IMR-90 (cell line): Measurements from ENCODE around the gene DMP1. TPM values are rescaled to one million over a fixed set of nuclear protein-coding genes. Genes with fewer than 3 reads are reported as not detected.
"Not testable (repeated sequence)": the region's sequence is repeated elsewhere in the genome, so short reads cannot be mapped to it uniquely, and the experiment has no call there.

ENCODE experiments used
- ATAC-seq: fragments of 200-7000 bp; cut with Tn5 transposase; 2 replicates; pipeline ENCODE4 v1.9.1; 2020; ENCODE audit warnings: low read depth, mild to moderate bottlenecking, moderate library complexity
- BruUV-seq: library from RNA; stranded (reverse); fragments of 400-500 nt; replicated peaks from 2 replicates; lab custom pipeline; 2021; lab: Mats Ljungman, UMichigan
- CTCF ChIA-PET: fragments of 300-600 bp; formaldehyde crosslinking; extraction: SDS; loops from one replicate; lab custom pipeline; 2021; ENCODE audit warnings: antibody characterized with exemption; lab: Yijun Ruan, JAX
- POLR2A ChIA-PET: fragments of 300-600 bp; sonication (Branson Sonifier 250); formaldehyde crosslinking; loops from one replicate; lab custom pipeline; 2022; ENCODE audit warnings: antibody characterized with exemption; ENCODE audit not compliant: unreplicated experiment; lab: Charles Lee
- DNase-seq: peaks from one replicate; pipeline ENCODE4 v3.0.0; 2013
- H2AFZ ChIP-seq: replicated peaks from 2 replicates; pipeline ENCODE3; 2013; ENCODE audit warnings: low read length, mild to moderate bottlenecking; ENCODE audit not compliant: poor library complexity
- H2AK5ac ChIP-seq: 2 replicates; pipeline ENCODE4 v1.6.1; 2013; ENCODE audit warnings: low read depth, low read length, inconsistent platforms
- H2AK9ac ChIP-seq: replicated peaks from 2 replicates; pipeline ENCODE3; 2013; ENCODE audit warnings: mild to moderate bottlenecking, low read depth, low read length, moderate library complexity; ENCODE audit not compliant: poor library complexity
- H2BK120ac ChIP-seq: 2 replicates; pipeline ENCODE4 v1.6.1; 2013; ENCODE audit warnings: low read depth, low read length, inconsistent platforms
- H2BK15ac ChIP-seq: 3 replicates; pipeline ENCODE4 v1.6.1; 2013; ENCODE audit warnings: low read depth, low read length, inconsistent platforms
- H2BK20ac ChIP-seq: 2 replicates; pipeline ENCODE4 v1.6.1; 2013; ENCODE audit warnings: low read depth, mild to moderate bottlenecking, inconsistent platforms, low read length, moderate library complexity
- H2BK5ac ChIP-seq: 2 replicates; pipeline ENCODE4 v1.6.1; 2013; ENCODE audit warnings: mild to moderate bottlenecking, low read depth, low read length, inconsistent platforms; ENCODE audit not compliant: poor library complexity, severe bottlenecking
- H3K14ac ChIP-seq: replicated peaks from 2 replicates; pipeline ENCODE4 v1.6.1; 2013; ENCODE audit warnings: low read depth, low read length, inconsistent platforms
- H3K18ac ChIP-seq: 2 replicates; pipeline ENCODE4 v1.6.1; 2013; ENCODE audit warnings: low read depth, low read length, control low read depth
- H3K23ac ChIP-seq: 2 replicates; pipeline ENCODE4 v1.6.1; 2013; ENCODE audit warnings: low read depth, low read length, inconsistent platforms
- H3K27ac ChIP-seq: 2 replicates; pipeline ENCODE4 v1.5.1; 2013; ENCODE audit warnings: mild to moderate bottlenecking, control low read depth, low read length; ENCODE audit not compliant: insufficient read depth
- H3K27me3 ChIP-seq: 2 replicates; pipeline ENCODE4 v1.6.1; 2013; ENCODE audit warnings: low read length; ENCODE audit not compliant: control insufficient read depth, insufficient read depth
- H3K36me3 ChIP-seq: 2 replicates; pipeline ENCODE4 v1.6.1; 2013; ENCODE audit warnings: low read length, mixed read lengths; ENCODE audit not compliant: control insufficient read depth, insufficient read depth
- H3K4ac ChIP-seq: 2 replicates; pipeline ENCODE4 v1.6.1; 2013; ENCODE audit warnings: low read depth, low read length, inconsistent platforms
- H3K4me1 ChIP-seq: 2 replicates; pipeline ENCODE4 v1.6.1; 2013; ENCODE audit warnings: low read length, mixed read lengths; ENCODE audit not compliant: control insufficient read depth, insufficient read depth
- H3K4me2 ChIP-seq: 2 replicates; pipeline ENCODE4 v1.6.1; 2013; ENCODE audit warnings: low read depth, mild to moderate bottlenecking, control low read depth, low read length, moderate library complexity
- H3K4me3 ChIP-seq: 2 replicates; pipeline ENCODE4 v1.5.1; 2013; ENCODE audit warnings: low read depth, mild to moderate bottlenecking, control low read depth, low read length, moderate library complexity; ENCODE audit not compliant: insufficient read depth
- H3K56ac ChIP-seq: 2 replicates; pipeline ENCODE4 v1.6.1; 2013; ENCODE audit warnings: low read length, inconsistent platforms; ENCODE audit not compliant: insufficient read depth; ENCODE audit errors: extremely low read depth
- H3K79me1 ChIP-seq, 2 experiments: 2 replicates each; pipeline ENCODE4 v1.6.1; 2013; ENCODE audit warnings: low read length in 2 of 2, inconsistent platforms in 1 of 2, low read depth in 1 of 2
- H3K9ac ChIP-seq: 2 replicates; pipeline ENCODE4 v1.6.1; 2013; ENCODE audit warnings: low read depth, low read length, control low read depth
- H3K9me1 ChIP-seq: 2 replicates; pipeline ENCODE4 v1.6.1; 2013; ENCODE audit warnings: low read length, inconsistent platforms; ENCODE audit not compliant: insufficient read depth
- H3K9me3 ChIP-seq: 2 replicates; pipeline ENCODE4 v1.6.1; 2013; ENCODE audit warnings: low read length; ENCODE audit not compliant: control insufficient read depth, insufficient read depth
- H4K20me1 ChIP-seq: 2 replicates; pipeline ENCODE4 v1.6.1; 2013; ENCODE audit warnings: low read length, inconsistent platforms; ENCODE audit not compliant: insufficient read depth
- H4K5ac ChIP-seq: 2 replicates; pipeline ENCODE4 v1.6.1; 2013; ENCODE audit warnings: mild to moderate bottlenecking, low read depth, low read length, control low read depth
- H4K8ac ChIP-seq, 2 experiments: 2 replicates each; pipeline ENCODE4 v1.6.1; 2013; ENCODE audit warnings: low read depth in 2 of 2, low read length in 2 of 2, control low read depth in 1 of 2, inconsistent platforms in 1 of 2
- H4K91ac ChIP-seq: 2 replicates; pipeline ENCODE4 v1.6.1; 2013; ENCODE audit warnings: low read depth, low read length, inconsistent platforms; ENCODE audit not compliant: insufficient read depth
- WGBS, 2 experiments: methylation state at CpG; one replicate each; pipeline versions ENCODE4 v1.1.5 to v1.1.7; 2013; ENCODE audit warnings: missing lambda C conversion rate in 2 of 2; ENCODE audit not compliant: insufficient read length in 1 of 2; ENCODE audit errors: extremely low coverage in 2 of 2; 5-methylcytosine and 5-hydroxymethylcytosine counted together
- dilution Hi-C: fragments of 300-500 bp; cut with HindIII; formaldehyde crosslinking; loops from one replicate; pipeline ENCODE4 v1.14.3; 2018; ENCODE audit warnings: low sequenced_read_pairs; ENCODE audit not compliant: unreplicated experiment
- in situ Hi-C: fragments of 300-500 bp; cut with MboI; formaldehyde crosslinking; loops from 3 replicates; pipeline ENCODE4 v1.14.3; 2019; ENCODE audit warnings: low sequenced_read_pairs, inconsistent platforms, mixed read lengths
- intact Hi-C: fragments of 100-400 bp; cut with micrococcal nuclease; formaldehyde crosslinking; loops from 2 replicates; pipeline ENCODE4 v1.10.0; 2022
- polyA plus RNA-seq, 3 experiments: library from polyadenylated mRNA; depleted of rRNA; stranded (reverse); fragments of >200 nt; gene quantifications; 2 replicates each; pipeline ENCODE4 v1.2.3, GENCODE V29; 2012; ENCODE audit warnings: low replicate concordance in 1 of 3
- total RNA-seq: library from RNA; depleted of rRNA; stranded (reverse); fragments of >200 nt; gene quantifications from 2 replicates; pipeline ENCODE4 v1.2.3, GENCODE V29; 2012

Gene DMP1
- total and polyA plus RNA-seq, 2 of the 4 experiments (the other 2 are of a cell fraction), result not detected

- H4K20me1 ChIP-seq, intact Hi-C loops, DNase-seq, H3K18ac ChIP-seq, H3K4me2 ChIP-seq, H4K91ac ChIP-seq, H3K36me3 ChIP-seq, CTCF ChIA-PET, H2AK5ac ChIP-seq, H4K5ac ChIP-seq, in situ Hi-C loops, H3K9ac ChIP-seq, H2BK5ac ChIP-seq, BruUV-seq, H3K9me3 ChIP-seq, H2BK120ac ChIP-seq, H3K56ac ChIP-seq, POLR2A ChIA-PET, H3K4me3 ChIP-seq, dilution Hi-C loops, H3K4ac ChIP-seq, H3K23ac ChIP-seq, H3K27ac ChIP-seq, H2AFZ ChIP-seq, H3K79me1 ChIP-seq, H3K27me3 ChIP-seq, H2BK20ac ChIP-seq, H3K9me1 ChIP-seq, H4K8ac ChIP-seq, H3K4me1 ChIP-seq, H3K14ac ChIP-seq, ATAC-seq, H2AK9ac ChIP-seq, H2BK15ac ChIP-seq: not testable (repeated sequence)
- 0% methylated on average over 1 of the region's 1 CpG; no CpG with 5 or more reads in 1 of the 2 experiments for WGBS, 2 experiments
Measured at GRCh38 chr4:87692060-87692459, 42.0 kb downstream of the DMP1 start.
